SK-N-SH treated with all-trans-retinoic acid at 6 μM for 48 hours (cell line): ENCODE data around the gene CTIF.

Experiments used
- ATAC-seq: fragments of 200-7000 bp; cut with Tn5 transposase; 3 replicates; pipeline ENCODE4 v1.9.1; 2020; ENCODE audit warnings: mild to moderate bottlenecking, moderate library complexity
- ARNTL ChIP-seq: fragments of 450-650 bp; formaldehyde crosslinking; IDR thresholded peaks from 2 replicates; pipeline ENCODE4 v1.5.0; 2020; ENCODE audit warnings: low read depth, mild to moderate bottlenecking, moderate library complexity, borderline replicate concordance
- BACH2 ChIP-seq: fragments of 250-450 bp; sonication (Bioruptor Pico); IDR thresholded peaks from 2 replicates; pipeline ENCODE4 v1.9.0; 2021; ENCODE audit warnings: mild to moderate bottlenecking, borderline replicate concordance
- CREB5 ChIP-seq: fragments of 250-450 bp; sonication (Bioruptor Pico); IDR thresholded peaks from 2 replicates; pipeline ENCODE4 v1.5.1; 2020; ENCODE audit warnings: low read depth, mild to moderate bottlenecking, moderate library complexity
- CSDC2 ChIP-seq: fragments of 250-450 bp; sonication (Bioruptor Pico); IDR thresholded peaks from 2 replicates; pipeline ENCODE4 v1.5.0; 2020; ENCODE audit warnings: mild to moderate bottlenecking, moderate library complexity
- CSRNP3 ChIP-seq: fragments of 250-450 bp; sonication (Bioruptor Pico); IDR thresholded peaks from 2 replicates; pipeline ENCODE4 v1.5.1; 2021; ENCODE audit warnings: mild to moderate bottlenecking, moderate library complexity
- ESRRG ChIP-seq: fragments of 250-450 bp; sonication (Bioruptor Pico); IDR thresholded peaks from 2 replicates; pipeline ENCODE4 v1.6.1; 2021; ENCODE audit warnings: mild to moderate bottlenecking
- GLIS3 ChIP-seq: fragments of 250-450 bp; sonication (Bioruptor Pico); IDR thresholded peaks from 2 replicates; pipeline ENCODE4 v1.5.0; 2020; ENCODE audit warnings: mild to moderate bottlenecking, moderate library complexity
- ISL1 ChIP-seq: fragments of 250-450 bp; sonication (Bioruptor Pico); IDR thresholded peaks from 2 replicates; pipeline ENCODE4 v2.1.2; 2022; ENCODE audit warnings: mild to moderate bottlenecking, moderate library complexity
- OSR1 ChIP-seq: fragments of 250-450 bp; sonication (Bioruptor Pico); IDR thresholded peaks from 2 replicates; pipeline ENCODE4 v1.8.0; 2022; ENCODE audit warnings: moderate library complexity, mild to moderate bottlenecking, inconsistent platforms
- PATZ1 ChIP-seq: fragments of 250-450 bp; sonication (Bioruptor Pico); IDR thresholded peaks from 2 replicates; pipeline ENCODE4 v1.8.0; 2020; ENCODE audit warnings: mild to moderate bottlenecking, moderate library complexity, borderline replicate concordance
- POU6F1 ChIP-seq: fragments of 250-450 bp; sonication (Bioruptor Pico); IDR thresholded peaks from 2 replicates; pipeline ENCODE4 v1.8.0; 2021; ENCODE audit warnings: low read depth, mild to moderate bottlenecking, moderate library complexity, borderline replicate concordance
- PPARA ChIP-seq: fragments of 250-450 bp; sonication (Bioruptor Pico); IDR thresholded peaks from 2 replicates; pipeline ENCODE4 v1.5.0; 2020; ENCODE audit warnings: mild to moderate bottlenecking, borderline replicate concordance
- RARB ChIP-seq: fragments of 250-450 bp; sonication (Bioruptor Pico); IDR thresholded peaks from 2 replicates; pipeline ENCODE4 v1.8.0; 2021; ENCODE audit warnings: mild to moderate bottlenecking, moderate library complexity
- SNAI2 ChIP-seq: fragments of 250-450 bp; sonication (Bioruptor Pico); IDR thresholded peaks from 2 replicates; pipeline ENCODE4 v1.5.0; 2020; ENCODE audit warnings: mild to moderate bottlenecking, moderate library complexity
- TOX ChIP-seq: fragments of 250-450 bp; sonication (Bioruptor Pico); IDR thresholded peaks from 2 replicates; pipeline ENCODE4 v1.8.0; 2021; ENCODE audit warnings: mild to moderate bottlenecking, moderate library complexity, borderline replicate concordance
- TSHZ2 ChIP-seq: fragments of 250-450 bp; sonication (Bioruptor Pico); IDR thresholded peaks from 2 replicates; pipeline ENCODE4 v1.5.0; 2020; ENCODE audit warnings: mild to moderate bottlenecking, moderate library complexity
- ZC3H10 ChIP-seq: fragments of 250-450 bp; sonication (Bioruptor Pico); IDR thresholded peaks from 2 replicates; pipeline ENCODE4 v1.5.1; 2021; ENCODE audit warnings: mild to moderate bottlenecking, moderate library complexity
- ZFP3 ChIP-seq: fragments of 250-450 bp; sonication (Bioruptor Pico); IDR thresholded peaks from 2 replicates; pipeline ENCODE4 v1.5.0; 2020; ENCODE audit warnings: mild to moderate bottlenecking, moderate library complexity
- ZFP30 ChIP-seq: fragments of 450-650 bp; formaldehyde crosslinking; IDR thresholded peaks from 2 replicates; pipeline ENCODE4 v1.5.0; 2022; ENCODE audit warnings: mild to moderate bottlenecking, moderate library complexity
- ZNF565 ChIP-seq: fragments of 450-650 bp; formaldehyde crosslinking; conservative IDR thresholded peaks from 2 replicates; pipeline ENCODE4 v1.5.0; 2020; ENCODE audit warnings: low read depth, mild to moderate bottlenecking, moderate library complexity
- ZNF8 ChIP-seq: fragments of 450-650 bp; formaldehyde crosslinking; IDR thresholded peaks from 2 replicates; pipeline ENCODE4 v1.5.0; 2020; ENCODE audit warnings: mild to moderate bottlenecking, moderate library complexity

The CTIF gene

GRCh38 chr18:48621240-48621639 lies 82.4 kb downstream of the CTIF start:
- TF ChIP-seq SNAI2: no peak
- no peak for TF ChIP-seq TOX
- no peak for TF ChIP-seq RARB
- no peak for TF ChIP-seq ZFP3 (CRISPR knock-in tag)
- TF ChIP-seq CSDC2: no peak
- no peak for TF ChIP-seq TSHZ2
- no peak for TF ChIP-seq BACH2 (CRISPR knock-in tag)
- TF ChIP-seq OSR1 (CRISPR knock-in tag): no peak
- no peak for TF ChIP-seq ARNTL
- no peak for TF ChIP-seq PATZ1 (CRISPR knock-in tag)
- TF ChIP-seq ZFP30 (CRISPR knock-in tag): no peak
- no peak for TF ChIP-seq CREB5 (CRISPR knock-in tag)
- no peak for TF ChIP-seq CSRNP3 (CRISPR knock-in tag)
- TF ChIP-seq ZC3H10: no peak
- TF ChIP-seq ESRRG (CRISPR knock-in tag): no peak
- no peak for TF ChIP-seq GLIS3 (CRISPR knock-in tag)
- TF ChIP-seq ZNF565 (CRISPR knock-in tag): no peak
- no peak for TF ChIP-seq PPARA (CRISPR knock-in tag)
- TF ChIP-seq ZNF8 (CRISPR knock-in tag): no peak
- no peak for TF ChIP-seq POU6F1 (CRISPR knock-in tag)
- ATAC-seq: peak; percentile 63

GRCh38 chr18:48621815-48622555 lies 83.2 kb downstream of the CTIF start:
- ATAC-seq: no peak
- TF ChIP-seq ISL1 (CRISPR knock-in tag): no peak
- no peak for TF ChIP-seq ZNF565 (CRISPR knock-in tag)
- TF ChIP-seq POU6F1 (CRISPR knock-in tag): no peak
- no peak for TF ChIP-seq TSHZ2
- TF ChIP-seq PATZ1 (CRISPR knock-in tag): no peak
- no peak for TF ChIP-seq PPARA (CRISPR knock-in tag)
- TF ChIP-seq CREB5 (CRISPR knock-in tag): no peak
- TF ChIP-seq ARNTL: no peak
- no peak for TF ChIP-seq TOX
- TF ChIP-seq ZFP3 (CRISPR knock-in tag): no peak
- no peak for TF ChIP-seq ZC3H10
- no peak for TF ChIP-seq OSR1 (CRISPR knock-in tag)
- no peak for TF ChIP-seq SNAI2
